Liver (tissue), 9 donors: ENCODE data around the gene TRIM6. TPM values are rescaled to one million over a fixed set of nuclear protein-coding genes. Genes with fewer than 3 reads are reported as not detected.
A peak's percentile ranks its signal among the peaks of the same experiment; 100 is the strongest.

Source experiments
- DNase-seq: peaks from one replicate; pipeline ENCODE4 v3.0.0-alpha.2; 2017; ENCODE audit warnings: low spot score
- H3K27ac ChIP-seq, 2 donors: one replicate each; pipeline ENCODE4 v1.7.0; 2013; ENCODE audit warnings: inconsistent platforms in 2 of 2, low read length in 2 of 2, control low read depth in 1 of 2, low read depth in 1 of 2, mild to moderate bottlenecking in 1 of 2
- H3K27me3 ChIP-seq, 4 donors: one replicate each; pipeline versions ENCODE4 v1.6.1 to v1.7.0; 2013; ENCODE audit warnings: low read length in 3 of 4, inconsistent platforms in 1 of 4, mild to moderate bottlenecking in 1 of 4, moderate library complexity in 1 of 4; ENCODE audit not compliant: control insufficient read depth in 4 of 4, insufficient read depth in 4 of 4
- H3K36me3 ChIP-seq, 4 donors: one replicate each; pipeline versions ENCODE4 v1.6.1 to v1.7.0; 2013; ENCODE audit warnings: low read length in 3 of 4, mild to moderate bottlenecking in 3 of 4, low read depth in 1 of 4, moderate library complexity in 1 of 4; ENCODE audit not compliant: control insufficient read depth in 4 of 4, insufficient read depth in 3 of 4
- H3K4me1 ChIP-seq, 4 donors: one replicate each; pipeline versions ENCODE4 v1.6.1 to v1.7.0; 2013; ENCODE audit warnings: low read length in 3 of 4, mild to moderate bottlenecking in 3 of 4, moderate library complexity in 1 of 4; ENCODE audit not compliant: control insufficient read depth in 4 of 4, insufficient read depth in 4 of 4
- H3K4me3 ChIP-seq, 3 donors: one replicate each; pipeline versions ENCODE4 v1.6.1 to v1.7.0; 2013; ENCODE audit warnings: low read length in 3 of 3, control low read depth in 1 of 3, low read depth in 1 of 3, mild to moderate bottlenecking in 1 of 3
- H3K9ac ChIP-seq, 2 donors: one replicate each; pipeline ENCODE4 v1.7.0; 2013; ENCODE audit warnings: low read length in 2 of 2, mild to moderate bottlenecking in 2 of 2, moderate library complexity in 2 of 2, control low read depth in 1 of 2, low read depth in 1 of 2
- H3K9me3 ChIP-seq, 4 donors: one replicate each; pipeline versions ENCODE4 v1.6.1 to v1.7.0; 2013; ENCODE audit warnings: low read length in 3 of 4; ENCODE audit not compliant: control insufficient read depth in 4 of 4
- ATF3 ChIP-seq: IDR thresholded peaks from 2 replicates; pipeline ENCODE4 v1.6.1; 2016; ENCODE audit warnings: antibody characterized with exemption
- EGR1 ChIP-seq, 2 donors: IDR thresholded peaks; 2 replicates each; pipeline ENCODE4 v1.6.1; 2016 to 2018; ENCODE audit warnings: antibody characterized with exemption in 2 of 2, low read depth in 2 of 2
- FOXA1 ChIP-seq: IDR thresholded peaks from 2 replicates; pipeline ENCODE4 v1.6.1; 2016; ENCODE audit warnings: antibody characterized with exemption
- FOXA2 ChIP-seq: IDR thresholded peaks from 2 replicates; pipeline ENCODE4 v1.6.1; 2016; ENCODE audit warnings: antibody characterized with exemption
- GABPA ChIP-seq, 2 donors: IDR thresholded peaks in 1 of 2; conservative IDR thresholded peaks in 1 of 2; 2 replicates each; pipeline ENCODE4 v1.6.1; 2016; ENCODE audit warnings: antibody characterized with exemption in 2 of 2, mild to moderate bottlenecking in 1 of 2, moderate library complexity in 1 of 2
- HNF4A ChIP-seq, 2 donors: conservative IDR thresholded peaks; 2 replicates each; pipeline ENCODE4 v1.6.1; 2016; ENCODE audit warnings: antibody characterized with exemption in 2 of 2, mild to moderate bottlenecking in 2 of 2
- HNF4G ChIP-seq: IDR thresholded peaks from 2 replicates; pipeline ENCODE4 v1.6.1; 2016; ENCODE audit warnings: antibody characterized with exemption
- JUND ChIP-seq, 2 donors: IDR thresholded peaks; 2 replicates each; pipeline ENCODE4 v1.6.1; 2016; ENCODE audit warnings: antibody characterized with exemption in 2 of 2
- NR2F2 ChIP-seq: IDR thresholded peaks from 2 replicates; pipeline ENCODE4 v1.6.1; 2016; ENCODE audit warnings: antibody characterized with exemption
- RAD21 ChIP-seq, 2 donors: IDR thresholded peaks; 2 replicates each; pipeline ENCODE4 v1.6.1; 2016; ENCODE audit warnings: antibody characterized with exemption in 2 of 2, mild to moderate bottlenecking in 2 of 2
- REST ChIP-seq: IDR thresholded peaks from 2 replicates; pipeline ENCODE4 v1.6.1; 2016; ENCODE audit warnings: antibody characterized with exemption, mild to moderate bottlenecking
- RXRA ChIP-seq, 2 donors: IDR thresholded peaks; 2 replicates each; pipeline ENCODE4 v1.6.1; 2017 to 2018; ENCODE audit warnings: antibody characterized with exemption in 2 of 2, mild to moderate bottlenecking in 1 of 2
- SP1 ChIP-seq: IDR thresholded peaks from 2 replicates; pipeline ENCODE4 v1.6.1; 2018; ENCODE audit warnings: antibody characterized with exemption, mild to moderate bottlenecking
- TAF1 ChIP-seq: conservative IDR thresholded peaks from 2 replicates; pipeline ENCODE4 v1.6.1; 2016; ENCODE audit warnings: antibody characterized with exemption, mild to moderate bottlenecking
- YY1 ChIP-seq: IDR thresholded peaks from 2 replicates; pipeline ENCODE4 v1.6.1; 2016; ENCODE audit warnings: antibody characterized with exemption, mild to moderate bottlenecking
- ZBTB33 ChIP-seq: IDR thresholded peaks from 2 replicates; pipeline ENCODE4 v1.6.1; 2016; ENCODE audit warnings: antibody characterized with exemption
- WGBS: extraction: QIAGEN DNeasy Blood & Tissue Kit; methylation state at CpG from one replicate; pipeline ENCODE4 v1.1.7; 2013; 5-methylcytosine and 5-hydroxymethylcytosine counted together
- polyA plus RNA-seq, 2 donors: library from polyadenylated mRNA; stranded (reverse) in 1 of 2; unstranded in 1 of 2; fragments of 200-250 nt in 1 of 2; fragments of >200 nt in 1 of 2; fragmentation: Nextera tagmentation in 1 of 2; extraction: Ambion mirVana in 1 of 2; gene quantifications; one replicate each; pipeline versions ENCODE4 v1.2.1 to v1.2.3, GENCODE V29; 2013 to 2015
- total RNA-seq, 2 donors: library from RNA; depleted of rRNA; stranded (reverse); fragments of >200 nt; gene quantifications; one replicate each; pipeline ENCODE4 v1.2.3, GENCODE V29; 2014
- TF ChIP-seq, protein P1 (sequence below): IDR thresholded peaks from 2 replicates; pipeline ENCODE4 v1.6.1; 2016; ENCODE audit warnings: antibody characterized with exemption
- TF ChIP-seq, protein P2 (sequence below): fragments of 150-350 bp; IDR thresholded peaks from 2 replicates; pipeline ENCODE4 v1.5.1; 2017; ENCODE audit warnings: improper control_type of control experiment, low read depth, low read length; ENCODE audit not compliant: missing input control
- donor health status: healthy.
- donor health status: healthy.
- donor health status: healthy.
- donor health status: healthy.
- donor health status: healthy.

Gene TRIM6
- total and polyA plus RNA-seq, 4 donors: 0.39 to 5.3 (median 0.58) TPM

GRCh38 chr11:5622802-5623201, 26.4 kb downstream of the TRIM6 start:
- Histone ChIP-seq H3K27ac (no peak overlapping the region), H3K4me1 (peaks cover 2 to 33% (median 23%) of the 10 kb centered on the region in 4 donors), H3K9ac (no peak overlapping the region), H3K36me3 (no peaks in the 10 kb centered on the region), H3K4me3 (no peak overlapping the region), H3K27me3 (no peaks in the 10 kb centered on the region), H3K9me3 (no peaks in the 10 kb centered on the region)
- WGBS: 40% methylated on average over 3 of the region's 3 CpGs
- DNase-seq: no peak
- TF ChIP-seq NR2F2 (no peak), YY1 (no peak), HNF4A (conservative IDR thresholded peaks at IDR 0.05) (peak; percentile 31 to 51), FOXA1 (no peak), RXRA (IDR thresholded peaks at IDR 0.05) (peak in 1 of 2 donors; percentile 13), REST (no peak), RAD21 (IDR thresholded peaks at IDR 0.05) (no peak), JUND (IDR thresholded peaks at IDR 0.05) (no peak), ATF3 (no peak), SP1 (no peak)

- peak in 1 of 2 donors; percentile 46 for TF ChIP-seq GABPA (IDR thresholded peaks at IDR 0.05 in 1 of 2, conservative IDR thresholded peaks at IDR 0.05 in 1 of 2)
- peak; percentile 56 for TF ChIP-seq TAF1
- TF ChIP-seq SP1: peak; percentile 45
- peak; percentile 47 to 63 for TF ChIP-seq HNF4A (conservative IDR thresholded peaks at IDR 0.05)
- peak; percentile 21 for TF ChIP-seq HNF4G
- peak in 1 of 2 donors; percentile 56 for TF ChIP-seq RAD21 (IDR thresholded peaks at IDR 0.05)
- TF ChIP-seq FOXA1: no peak
- TF ChIP-seq FOXA2: no peak
- TF ChIP-seq ATF3: no peak
- TF ChIP-seq, protein P1, sequence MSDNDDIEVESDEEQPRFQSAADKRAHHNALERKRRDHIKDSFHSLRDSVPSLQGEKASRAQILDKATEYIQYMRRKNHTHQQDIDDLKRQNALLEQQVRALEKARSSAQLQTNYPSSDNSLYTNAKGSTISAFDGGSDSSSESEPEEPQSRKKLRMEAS: no peak
- TF ChIP-seq YY1: peak; percentile 66
- no peak for TF ChIP-seq ZBTB33
- peak in 1 of 2 donors; percentile 33 for TF ChIP-seq RXRA (IDR thresholded peaks at IDR 0.05)
- TF ChIP-seq JUND (IDR thresholded peaks at IDR 0.05): peak; percentile 51 to 62
- TF ChIP-seq REST: peak; percentile 65
- TF ChIP-seq, protein P2, sequence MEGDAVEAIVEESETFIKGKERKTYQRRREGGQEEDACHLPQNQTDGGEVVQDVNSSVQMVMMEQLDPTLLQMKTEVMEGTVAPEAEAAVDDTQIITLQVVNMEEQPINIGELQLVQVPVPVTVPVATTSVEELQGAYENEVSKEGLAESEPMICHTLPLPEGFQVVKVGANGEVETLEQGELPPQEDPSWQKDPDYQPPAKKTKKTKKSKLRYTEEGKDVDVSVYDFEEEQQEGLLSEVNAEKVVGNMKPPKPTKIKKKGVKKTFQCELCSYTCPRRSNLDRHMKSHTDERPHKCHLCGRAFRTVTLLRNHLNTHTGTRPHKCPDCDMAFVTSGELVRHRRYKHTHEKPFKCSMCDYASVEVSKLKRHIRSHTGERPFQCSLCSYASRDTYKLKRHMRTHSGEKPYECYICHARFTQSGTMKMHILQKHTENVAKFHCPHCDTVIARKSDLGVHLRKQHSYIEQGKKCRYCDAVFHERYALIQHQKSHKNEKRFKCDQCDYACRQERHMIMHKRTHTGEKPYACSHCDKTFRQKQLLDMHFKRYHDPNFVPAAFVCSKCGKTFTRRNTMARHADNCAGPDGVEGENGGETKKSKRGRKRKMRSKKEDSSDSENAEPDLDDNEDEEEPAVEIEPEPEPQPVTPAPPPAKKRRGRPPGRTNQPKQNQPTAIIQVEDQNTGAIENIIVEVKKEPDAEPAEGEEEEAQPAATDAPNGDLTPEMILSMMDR: no peak
- TF ChIP-seq EGR1 (IDR thresholded peaks at IDR 0.05; ENCODE audit: low read depth in 2 of 2): no peak
- TF ChIP-seq NR2F2: peak; percentile 92
- peak; percentile 48 for DNase-seq
- H3K27ac ChIP-seq: peak within 1 kb of the TSS; percentile 78 to 79
Measured at GRCh38 chr11:5624489-5625279, 28.2 kb downstream of the TRIM6 start, which contains the start of gene TRIM34. TRIM34 (plus strand) TSS chr11:5625001; CDS start chr11:5632332, 7,331 bp downstream.

More at GRCh38 chr11:5624489-5625279, 28.2 kb downstream of the TRIM6 start, which contains the start of gene TRIM34:
- peaks cover 2 to 33% (median 23%) of the 10 kb centered on the region in 4 donors for H3K4me1 ChIP-seq
- 7% methylated on average over 7 of the region's 7 CpGs for WGBS
- no peaks in the 10 kb centered on the region for H3K9me3 ChIP-seq
- no peaks in the 10 kb centered on the region for H3K36me3 ChIP-seq
- H3K27me3 ChIP-seq: no peaks in the 10 kb centered on the region
- H3K4me3 ChIP-seq: peak within 1 kb of the TSS; percentile 70 to 96 (median 85)
- H3K9ac ChIP-seq: peak within 1 kb of the TSS; percentile 70 to 95
